SU-DHL-6 (cell line): ENCODE measurements around the gene CABCOCO1.

ENCODE experiments used
- H2AFZ ChIP-seq: fragments of 200-600 bp; sonication (generic); 2 replicates; pipeline ENCODE4 v1.6.1; 2014; ENCODE audit warnings: low read depth, mild to moderate bottlenecking, moderate library complexity, mixed read lengths, antibody characterized with exemption, low read length; ENCODE audit not compliant: severe bottlenecking
- H3F3A ChIP-seq: fragments of 200-600 bp; shearing (Covaris generic); 2 replicates; pipeline ENCODE4 v1.6.0; 2016; ENCODE audit warnings: antibody characterized with exemption, mild to moderate bottlenecking; ENCODE audit not compliant: insufficient read depth
- H3K27ac ChIP-seq: fragments of 200-600 bp; sonication (generic); 2 replicates; pipeline ENCODE4 v1.5.1; 2016; ENCODE audit warnings: low read depth, mild to moderate bottlenecking, low read length, moderate library complexity, mixed read lengths
- H3K27me3 ChIP-seq: fragments of 200-600 bp; sonication (generic), shearing (Covaris generic); 2 replicates; pipeline ENCODE4 v1.6.0; 2014; ENCODE audit warnings: mild to moderate bottlenecking, low read length
- H3K36me3 ChIP-seq: fragments of 200-600 bp; sonication (generic); 2 replicates; pipeline ENCODE4 v1.6.1; 2014; ENCODE audit warnings: mild to moderate bottlenecking, low read length, mixed read lengths
- H3K4me2 ChIP-seq: fragments of 300-600, 200-600 bp; shearing (Covaris generic), sonication (generic); 2 replicates; pipeline ENCODE4 v1.6.0; 2014; ENCODE audit warnings: low read length, low read depth, mild to moderate bottlenecking; ENCODE audit not compliant: poor library complexity, severe bottlenecking
- H3K4me3 ChIP-seq: fragments of 200-600 bp; sonication (generic); 2 replicates; pipeline ENCODE4 v1.5.1; 2014; ENCODE audit warnings: antibody characterized with exemption, low read length, mild to moderate bottlenecking, mixed read lengths; ENCODE audit not compliant: insufficient read depth, poor library complexity, severe bottlenecking
- H3K79me2 ChIP-seq: fragments of 200-600 bp; sonication (generic); 2 replicates; pipeline ENCODE4 v1.6.1; 2014; ENCODE audit warnings: mild to moderate bottlenecking, low read length, moderate library complexity; ENCODE audit not compliant: insufficient read depth
- H3K9ac ChIP-seq: fragments of 200-600 bp; sonication (generic); 2 replicates; pipeline ENCODE4 v1.7.0; 2014; ENCODE audit warnings: mild to moderate bottlenecking, low read length
- H3K9me2 ChIP-seq: fragments of 200-600 bp; sonication (generic); replicated peaks from 2 replicates; pipeline ENCODE4 v1.6.1; 2014; ENCODE audit warnings: low read length; ENCODE audit not compliant: insufficient read depth
- H3K9me3 ChIP-seq: fragments of 200-600 bp; sonication (generic); 2 replicates; pipeline ENCODE4 v1.6.1; 2014; ENCODE audit warnings: low read length, mixed read lengths; ENCODE audit not compliant: insufficient read depth
- H4K20me1 ChIP-seq: fragments of 200-600 bp; sonication (generic); 2 replicates; pipeline ENCODE4 v1.6.1; 2014; ENCODE audit warnings: low read depth, mild to moderate bottlenecking, antibody characterized with exemption, low read length, moderate library complexity, mixed read lengths
- CTCF ChIP-seq: fragments of 200-600 bp; sonication (generic); IDR thresholded peaks from one replicate; pipeline ENCODE4 v1.5.1; 2017; ENCODE audit warnings: antibody characterized with exemption, mild to moderate bottlenecking, low read length, moderate library complexity; ENCODE audit not compliant: insufficient read depth, poor library complexity, severe bottlenecking
- EZH2phosphoT487 ChIP-seq: fragments of 200-600 bp; sonication (generic), shearing (Covaris generic); conservative IDR thresholded peaks from 2 replicates; pipeline ENCODE4 v1.6.1; 2018; ENCODE audit warnings: mild to moderate bottlenecking, antibody characterized with exemption, low read length, moderate library complexity, mixed read lengths

The CABCOCO1 gene

GRCh38 chr10:61759751-61760150 is 97.0 kb downstream of the CABCOCO1 start:
- H2AFZ ChIP-seq: no peak overlapping the region

GRCh38 chr10:61760943-61761824 is 98.5 kb downstream of the CABCOCO1 start:
- Histone ChIP-seq H3K9ac (no peak overlapping the region), H3K9me2 (no peaks in the 10 kb centered on the region), H3F3A (no peaks in the 10 kb centered on the region), H2AFZ (no peak overlapping the region), H4K20me1 (no peaks in the 10 kb centered on the region), H3K27me3 (no peaks in the 10 kb centered on the region), H3K4me2 (no peak overlapping the region), H3K36me3 (no peaks in the 10 kb centered on the region), H3K4me3 (no peak overlapping the region), H3K27ac (no peak overlapping the region), H3K9me3 (no peaks in the 10 kb centered on the region), H3K79me2 (no peaks in the 10 kb centered on the region)
- TF ChIP-seq EZH2phosphoT487: no peak
- TF ChIP-seq CTCF: no peak

More at GRCh38 chr10:61759751-61760150, 97.0 kb downstream of the CABCOCO1 start:
- no peak overlapping the region for H3K4me3 ChIP-seq
- no peaks in the 10 kb centered on the region for H3K9me3 ChIP-seq
- H3K9ac ChIP-seq: no peak overlapping the region
- no peaks in the 10 kb centered on the region for H3K36me3 ChIP-seq
- no peaks in the 10 kb centered on the region for H3K27me3 ChIP-seq
- no peak overlapping the region for H3K27ac ChIP-seq
- H3K79me2 ChIP-seq: no peaks in the 10 kb centered on the region
- H4K20me1 ChIP-seq: no peaks in the 10 kb centered on the region
- H3K4me2 ChIP-seq: no peak overlapping the region
- TF ChIP-seq CTCF: no peak
- TF ChIP-seq EZH2phosphoT487: no peak
- H3K9me2 ChIP-seq: no peaks in the 10 kb centered on the region
- H3F3A ChIP-seq: no peaks in the 10 kb centered on the region

- no peaks in the 10 kb centered on the region for H4K20me1 ChIP-seq
- no peak overlapping the region for H3K4me2 ChIP-seq
- no peaks in the 10 kb centered on the region for H3K9me3 ChIP-seq
- no peaks in the 10 kb centered on the region for H3K36me3 ChIP-seq
- H3K4me3 ChIP-seq: no peak overlapping the region
- TF ChIP-seq EZH2phosphoT487 (no peak), CTCF (no peak)
- no peak overlapping the region for H3K9ac ChIP-seq
- no peaks in the 10 kb centered on the region for H3K27me3 ChIP-seq
- H3K79me2 ChIP-seq: no peaks in the 10 kb centered on the region
- no peak overlapping the region for H3K27ac ChIP-seq
- H3F3A ChIP-seq: no peaks in the 10 kb centered on the region
- no peak overlapping the region for H2AFZ ChIP-seq
- no peaks in the 10 kb centered on the region for H3K9me2 ChIP-seq
Measured at GRCh38 chr10:61761825-61762217, 99.1 kb downstream of the CABCOCO1 start.
